HCEC 1CT (cell line): ENCODE results near the gene FOXN3.
"Not testable (repeated sequence)": the region's sequence is repeated elsewhere in the genome, so short reads cannot be mapped to it uniquely, and the experiment has no call there.

Source experiments
- DNase-seq: peaks from one replicate; pipeline ENCODE4 v3.0.0-alpha.2; 2017

The FOXN3 gene

DNA sequence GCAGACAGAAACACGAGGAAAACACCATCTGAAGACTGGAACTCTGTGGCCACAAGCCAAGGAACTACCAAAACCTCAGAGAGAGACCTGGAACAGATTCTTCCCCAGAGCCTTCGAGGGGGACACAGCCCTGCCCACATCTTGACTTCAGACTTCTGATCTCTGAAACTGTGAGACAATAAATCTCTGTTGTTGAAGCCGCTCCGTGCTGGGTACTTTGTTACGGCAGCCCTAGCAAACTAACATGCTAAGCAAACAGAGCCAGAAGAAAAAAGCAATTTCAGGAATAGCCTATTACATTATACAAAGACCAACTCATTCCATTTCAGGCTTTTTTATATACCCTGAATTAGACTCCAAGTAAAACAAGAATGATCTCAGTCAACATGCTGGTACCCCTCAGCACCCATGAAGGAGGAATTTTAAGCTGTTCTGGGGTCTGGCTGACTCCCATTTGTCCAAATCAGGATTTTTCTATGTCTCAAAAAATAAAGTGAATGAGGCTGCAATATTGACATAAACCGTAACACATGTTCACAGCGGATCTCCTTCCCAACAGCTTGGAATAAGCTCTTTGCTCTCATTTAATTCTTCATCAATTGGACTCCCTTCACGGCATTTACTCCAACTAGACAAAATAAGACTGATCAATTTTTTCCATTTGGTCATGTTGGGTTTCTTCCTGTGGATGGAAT, 190.1 kb downstream of the FOXN3 start:
- no peak for DNase-seq

DNA sequence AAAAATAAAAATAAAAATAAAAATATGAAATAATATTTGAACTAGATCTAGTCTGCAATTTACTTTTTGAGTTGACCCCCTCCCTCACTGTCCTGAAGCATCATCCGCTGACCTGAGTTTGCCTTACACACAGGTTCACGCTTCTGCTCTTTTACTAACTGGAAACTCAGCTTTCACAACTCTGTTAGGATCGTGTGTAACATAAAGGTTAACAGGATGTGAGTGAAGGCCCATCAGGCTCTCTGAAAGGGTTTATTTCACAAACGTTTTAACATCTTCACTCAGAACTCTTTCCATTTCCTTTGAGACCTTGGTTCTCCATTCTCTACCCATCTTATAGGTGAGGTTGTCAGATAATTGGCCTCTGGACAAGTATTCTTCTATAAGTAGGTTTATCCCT, 191.4 kb downstream of the FOXN3 start:
- DNase-seq: no peak

DNA sequence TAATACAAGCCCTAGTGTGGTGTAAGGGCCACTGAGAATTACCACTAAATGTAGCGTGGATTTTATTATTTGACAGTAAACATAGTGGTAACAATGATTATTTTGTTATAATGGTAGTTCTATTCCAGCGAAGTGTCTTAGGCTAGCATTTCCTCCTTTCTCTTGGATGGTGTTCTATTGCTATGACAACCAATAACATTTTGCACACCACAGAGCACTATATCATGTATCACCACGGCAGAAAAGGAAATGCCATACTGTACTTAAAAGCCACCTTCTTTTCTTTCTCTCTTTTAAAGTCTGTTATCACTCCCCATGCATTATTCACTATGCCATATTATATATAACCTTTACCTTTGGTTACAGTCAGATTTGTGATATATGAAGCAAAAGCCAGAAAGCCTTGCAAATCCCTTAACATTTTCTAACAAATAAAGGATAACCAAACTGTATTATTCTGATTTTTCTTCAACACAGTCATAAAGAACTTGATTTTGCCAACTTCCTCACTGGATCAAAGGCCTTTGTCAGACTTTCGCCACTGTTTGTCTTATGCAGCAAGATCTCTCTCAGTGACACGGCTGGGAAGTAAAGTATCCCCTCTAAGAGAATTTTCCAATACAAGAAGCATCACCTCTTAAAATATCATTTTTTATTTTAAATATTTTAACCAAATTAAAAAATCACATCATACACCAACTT, 195.8 kb downstream of the FOXN3 start:
- peak; percentile 22 for DNase-seq

DNA sequence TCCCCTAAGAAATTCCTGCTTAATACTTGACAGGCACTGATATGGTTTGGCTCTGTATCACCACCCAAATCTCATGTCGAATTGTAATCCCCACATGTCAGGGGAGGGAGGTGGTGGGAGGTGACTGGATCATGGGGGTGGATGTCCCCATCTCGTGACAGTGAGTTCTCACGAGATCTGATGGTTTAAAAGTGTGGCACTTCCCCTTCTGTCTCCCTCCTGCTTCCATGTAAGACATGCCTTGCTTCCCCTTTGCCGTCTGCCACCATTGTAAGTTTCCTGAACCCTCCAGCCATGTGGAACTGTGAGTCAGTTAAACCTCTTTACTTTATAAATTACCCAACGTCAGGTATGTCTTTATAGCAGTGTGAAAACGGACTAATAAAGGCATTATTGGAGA, 198.0 kb downstream of the FOXN3 start:
- no peak for DNase-seq

DNA sequence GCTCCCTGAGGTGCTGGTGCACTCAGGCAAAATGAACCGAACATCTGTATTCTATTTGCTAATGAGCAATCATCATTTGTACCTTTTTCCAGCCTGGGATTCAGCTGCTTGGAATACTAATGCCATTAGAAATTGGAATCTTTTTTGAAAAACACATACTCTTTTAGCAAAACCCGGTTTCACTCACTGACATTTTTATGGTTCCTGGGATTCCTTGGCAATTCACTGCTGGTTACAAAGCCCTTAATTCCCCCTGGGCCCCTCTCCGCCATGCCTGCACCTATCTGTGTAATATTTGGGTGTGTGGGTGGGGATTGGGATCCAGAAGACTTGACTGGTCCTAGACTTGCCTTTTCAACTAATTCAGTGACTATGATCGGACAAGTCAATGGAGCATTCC, 199.1 kb downstream of the FOXN3 start:
- DNase-seq: no peak

DNA sequence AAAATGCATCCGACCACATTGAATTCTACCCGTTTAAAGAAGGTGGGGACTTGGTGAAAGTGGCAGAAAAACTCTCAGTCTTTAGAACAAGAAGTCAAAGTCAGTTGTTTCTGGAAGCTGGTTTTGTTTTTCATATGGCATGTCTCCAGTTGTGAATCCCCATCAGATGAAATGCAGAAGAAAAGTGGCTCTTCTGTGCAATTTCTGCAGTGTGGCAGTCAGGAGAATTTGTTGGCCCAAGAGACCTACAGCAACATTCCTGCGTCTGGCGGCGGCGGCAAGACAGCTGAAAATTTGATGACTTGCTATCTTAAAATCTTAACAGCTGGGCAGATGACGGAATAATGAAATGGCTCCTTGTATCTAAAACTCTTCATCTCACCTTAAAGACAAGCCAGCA, 201.5 kb downstream of the FOXN3 start:
- no peak for DNase-seq

DNA sequence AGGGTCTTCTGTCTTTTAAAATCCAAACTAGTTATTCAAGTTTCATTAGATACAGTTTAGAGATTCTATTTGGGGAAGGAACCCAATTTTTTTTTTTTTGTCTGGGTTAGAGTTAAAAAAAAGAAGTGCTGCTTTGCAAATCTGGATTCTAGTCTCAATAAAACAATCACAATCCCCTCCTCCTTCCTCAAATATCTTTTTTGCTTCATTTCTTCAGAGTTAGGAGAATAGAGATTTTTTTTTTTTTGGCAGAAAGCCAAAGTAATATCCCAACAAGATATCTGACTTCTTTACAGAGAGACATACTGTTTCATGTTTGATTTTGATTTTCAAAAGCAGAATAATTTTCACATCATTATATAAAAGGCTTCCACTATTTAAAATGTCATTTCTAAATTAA, 201.9 kb downstream of the FOXN3 start:
- no peak for DNase-seq

DNA sequence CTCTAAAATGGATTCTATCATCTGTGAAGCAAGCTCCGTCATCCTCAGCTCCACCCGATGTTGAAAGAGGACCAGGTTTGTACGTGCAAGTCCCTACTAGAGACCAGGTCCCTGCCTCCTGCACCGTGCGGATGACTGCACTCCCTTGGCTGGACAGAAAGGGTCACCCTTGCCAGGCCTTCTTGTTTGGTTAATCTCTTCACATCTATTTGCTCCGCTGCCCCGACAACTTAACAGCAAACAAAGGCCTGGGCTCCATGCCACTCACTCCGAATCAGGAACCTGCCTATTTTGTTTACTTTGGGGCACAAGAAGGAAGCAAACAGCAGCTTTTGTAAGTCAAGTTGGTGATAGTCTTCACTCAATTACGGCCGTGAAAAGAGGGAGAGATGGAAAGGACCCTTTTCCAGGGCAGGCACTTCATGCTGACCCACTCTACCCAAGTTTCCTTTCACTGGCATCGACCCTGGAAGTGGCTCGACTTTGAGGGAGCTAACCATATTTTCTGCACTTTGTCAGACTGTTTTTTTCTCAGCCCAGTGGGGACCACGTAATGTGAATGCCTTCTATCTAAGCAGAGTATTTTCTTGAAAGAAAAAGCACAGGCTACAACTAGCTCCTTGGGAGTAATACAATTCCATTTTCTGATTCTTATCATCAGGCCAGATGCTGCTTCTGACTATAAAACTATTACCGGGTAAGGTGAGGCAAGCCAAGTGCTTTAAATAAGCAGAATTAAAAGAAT, 202.6 kb downstream of the FOXN3 start:
- no peak for DNase-seq

DNA sequence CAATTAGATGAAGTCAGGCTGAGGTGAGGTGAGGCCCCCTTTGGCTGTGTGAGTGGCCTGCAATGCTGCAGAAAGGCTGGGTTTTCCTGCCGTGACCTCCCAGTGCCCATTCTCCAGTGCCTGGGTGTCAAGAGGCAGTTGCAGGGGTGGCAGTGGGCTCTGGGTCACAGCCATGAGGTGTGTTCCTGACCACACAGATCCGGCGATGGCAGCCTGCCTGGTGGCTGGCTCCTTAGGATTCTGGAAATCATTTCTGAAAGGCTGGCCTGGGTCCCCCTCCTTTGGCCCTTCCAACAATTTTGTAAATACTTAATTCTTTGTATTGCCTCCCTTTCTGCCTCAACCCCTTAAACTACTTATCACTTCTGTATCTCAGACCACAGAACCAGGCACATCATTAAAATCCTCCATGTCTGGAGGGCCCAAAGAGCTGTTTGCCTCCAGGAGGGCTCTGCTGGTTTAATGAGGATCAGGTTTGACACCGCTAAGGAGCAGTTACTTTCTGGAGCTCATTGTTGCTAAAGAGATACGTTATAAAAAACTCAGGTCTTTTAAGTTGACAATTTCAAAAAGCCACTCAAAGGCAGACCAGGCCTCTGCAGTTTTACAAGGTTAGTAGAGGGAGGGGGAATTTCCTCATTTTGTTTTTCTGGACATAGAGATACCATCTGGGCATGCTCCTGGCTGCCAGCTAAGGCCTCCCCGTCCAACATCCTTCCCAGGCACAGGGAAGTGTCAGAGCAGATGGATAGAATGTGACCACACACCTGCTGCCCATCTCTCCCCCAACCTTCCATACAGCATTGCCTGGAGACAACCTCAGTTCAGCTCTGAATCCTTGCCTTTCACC, 204.4 kb downstream of the FOXN3 start:
- DNase-seq: no peak

DNA sequence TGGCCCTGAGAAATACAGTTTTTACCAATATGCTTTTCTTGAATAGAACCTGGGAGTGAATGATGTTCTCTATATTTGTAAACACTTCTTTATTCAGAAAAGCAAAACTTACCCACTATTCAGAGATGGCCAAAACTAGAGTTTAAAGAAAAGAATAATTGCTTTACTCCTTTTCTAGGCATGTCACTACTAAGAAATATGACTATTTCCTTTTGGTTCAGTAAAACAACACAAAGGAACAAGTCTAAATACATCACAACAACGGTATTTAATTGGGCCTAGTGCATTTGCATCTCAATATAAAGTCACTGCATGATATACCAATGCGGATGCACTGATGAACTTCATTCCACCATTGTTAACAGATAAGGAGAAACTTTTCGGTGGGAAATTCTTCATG, 207.5 kb downstream of the FOXN3 start:
- DNase-seq: no peak

DNA sequence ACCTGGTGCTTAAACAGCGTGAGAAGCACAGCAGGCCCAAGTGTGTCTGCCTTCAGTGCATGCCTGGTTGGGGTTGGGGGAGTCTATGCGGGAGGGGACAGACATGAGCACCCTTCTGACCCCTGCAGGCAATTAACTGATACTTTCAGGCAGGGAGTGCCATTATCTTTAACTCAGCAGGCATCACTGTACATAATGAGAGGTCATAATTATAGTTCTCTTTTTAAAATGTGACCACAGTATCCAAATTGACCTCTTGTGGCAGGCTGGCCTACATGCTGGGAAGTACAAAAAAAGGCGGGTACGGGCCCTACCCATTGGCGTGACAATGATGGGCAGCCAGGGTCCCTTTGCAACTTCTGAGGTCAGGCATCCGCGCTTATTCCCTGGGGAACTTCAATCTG, 209.1 kb downstream of the FOXN3 start:
- DNase-seq: no peak

DNA sequence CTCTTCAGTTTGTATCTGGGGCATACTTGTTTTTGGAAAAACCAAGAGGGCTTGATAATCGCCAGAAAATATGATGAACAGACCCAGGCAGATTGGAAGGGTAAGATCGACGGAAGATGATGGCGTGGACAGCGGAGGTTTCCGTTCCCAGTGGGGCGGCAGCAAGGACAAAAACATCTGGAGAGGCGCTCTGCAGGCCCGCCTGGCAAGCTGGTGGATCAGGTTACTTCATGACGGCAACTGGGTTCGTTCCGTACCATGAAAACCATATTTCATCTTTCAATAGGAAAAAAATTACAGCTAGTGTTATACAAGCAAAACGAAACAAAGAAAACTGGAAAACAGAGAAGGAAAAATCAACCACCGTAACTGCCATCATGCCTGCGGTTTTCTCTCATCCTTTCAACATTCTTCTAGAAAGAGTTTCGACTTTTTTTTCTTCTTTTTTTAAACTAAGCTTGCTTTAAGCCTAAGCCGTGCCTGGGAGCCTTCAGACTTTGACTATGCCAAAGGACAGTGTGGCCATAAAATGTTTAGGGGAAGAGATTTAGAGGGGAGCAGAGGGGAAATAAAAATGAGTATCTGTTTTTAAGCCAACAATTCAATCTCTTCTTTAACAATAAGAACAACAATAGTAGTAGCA, 210.5 kb downstream of the FOXN3 start:
- no peak for DNase-seq

DNA sequence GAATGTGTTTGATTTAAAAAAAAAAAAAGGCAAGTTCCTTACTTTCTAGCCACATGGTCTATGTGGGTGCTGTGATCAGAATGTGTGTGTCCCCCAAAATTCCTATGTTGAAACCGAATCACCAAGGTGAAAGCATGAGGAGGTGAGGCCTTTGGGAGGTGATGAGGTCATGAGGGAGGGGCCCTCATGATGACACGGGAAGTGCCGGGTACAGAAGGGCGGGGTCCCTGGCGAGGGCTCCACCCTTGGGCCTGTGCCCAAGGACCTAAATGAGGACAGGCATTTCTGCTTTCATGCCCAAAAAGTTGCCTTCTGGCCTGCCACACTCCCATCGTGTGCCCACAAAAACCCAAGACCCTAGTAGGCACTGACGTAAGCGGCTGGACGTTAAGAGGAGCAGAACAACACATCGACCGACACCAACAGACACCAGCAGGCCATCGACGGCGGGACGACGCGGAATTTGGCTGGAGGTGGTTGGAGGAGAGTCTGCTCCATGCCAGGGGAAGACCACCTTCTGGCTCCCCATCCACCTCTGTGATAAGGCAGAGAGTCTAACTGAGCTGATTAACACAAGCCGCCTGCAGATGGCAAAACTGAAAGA, 211.8 kb downstream of the FOXN3 start:
- DNase-seq: no peak

DNA sequence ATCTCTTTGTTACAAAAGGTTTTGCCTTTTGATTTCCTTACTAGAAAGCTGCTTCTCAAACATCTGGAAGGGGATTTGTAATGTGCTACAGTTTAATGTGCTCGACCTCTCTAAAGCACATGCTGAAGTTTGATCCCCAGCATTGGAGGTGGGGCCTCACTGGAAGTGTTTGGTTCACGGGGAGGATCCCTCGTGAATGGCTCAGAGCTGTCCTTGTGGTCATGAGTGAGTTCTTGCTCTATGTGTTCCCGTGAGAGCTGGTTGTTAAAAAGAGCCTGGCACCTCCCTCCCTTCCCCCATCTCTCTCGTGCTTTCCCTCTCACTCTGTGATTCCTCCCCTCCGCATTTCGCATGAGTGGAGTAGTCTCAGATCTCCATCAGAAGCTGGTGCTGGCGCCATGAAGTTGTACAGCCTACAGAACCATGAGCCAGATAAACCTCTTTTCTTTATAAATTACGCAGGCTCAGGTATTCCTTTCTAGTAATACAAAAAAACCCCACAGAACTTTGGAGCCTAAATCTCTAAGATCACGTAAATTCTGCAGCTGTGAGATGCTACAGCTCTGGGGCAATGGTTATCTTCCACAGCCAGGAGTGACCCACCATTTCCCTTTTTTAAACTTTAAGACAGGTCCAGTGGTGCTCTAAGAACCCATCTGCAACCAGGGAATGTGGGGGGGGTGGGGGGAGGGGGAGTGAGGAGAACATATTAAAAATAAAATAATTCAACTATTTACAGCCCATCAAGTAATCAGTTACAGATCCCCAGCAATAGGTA, 214.4 kb downstream of the FOXN3 start:
- no peak for DNase-seq

DNA sequence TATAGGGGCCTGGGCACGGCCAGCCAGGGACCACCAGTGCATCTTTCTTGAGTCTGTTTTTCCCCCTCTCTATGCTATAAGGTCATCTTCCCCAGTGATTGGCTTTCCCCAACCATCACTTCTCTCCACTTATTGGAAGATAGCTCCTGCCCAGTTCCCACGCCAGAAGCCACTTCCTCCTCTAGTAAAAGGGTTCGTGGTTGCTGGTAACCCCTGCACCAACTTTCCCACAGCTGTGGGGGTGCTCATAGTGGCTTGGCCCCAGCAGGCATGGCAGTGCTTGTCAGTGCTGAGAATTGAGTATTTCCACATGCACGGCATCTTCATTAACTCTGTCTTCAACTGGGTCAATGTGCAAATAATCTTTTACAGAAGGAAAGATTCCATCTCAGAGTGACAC, 215.4 kb downstream of the FOXN3 start:
- DNase-seq: no peak

DNA sequence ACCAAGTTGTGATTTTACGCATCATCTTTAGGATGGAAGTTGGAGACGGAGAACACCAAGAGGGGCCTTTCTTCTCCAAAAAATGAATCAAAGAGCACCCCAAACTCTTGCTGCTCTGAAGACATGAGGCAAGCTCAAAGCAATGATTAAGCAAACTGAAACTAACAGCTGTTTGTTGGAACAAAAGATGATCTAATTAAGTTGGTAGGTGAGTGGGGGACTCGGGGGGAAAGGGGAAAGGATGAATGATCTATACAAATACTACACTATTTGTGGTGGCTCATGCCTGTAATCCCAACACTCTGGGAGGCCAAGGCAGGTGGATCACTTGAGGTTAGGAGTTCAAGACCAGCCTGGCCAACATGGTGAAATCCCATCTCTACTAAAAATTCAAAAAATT, 217.7 kb downstream of the FOXN3 start:
- DNase-seq: not testable (repeated sequence)

DNA sequence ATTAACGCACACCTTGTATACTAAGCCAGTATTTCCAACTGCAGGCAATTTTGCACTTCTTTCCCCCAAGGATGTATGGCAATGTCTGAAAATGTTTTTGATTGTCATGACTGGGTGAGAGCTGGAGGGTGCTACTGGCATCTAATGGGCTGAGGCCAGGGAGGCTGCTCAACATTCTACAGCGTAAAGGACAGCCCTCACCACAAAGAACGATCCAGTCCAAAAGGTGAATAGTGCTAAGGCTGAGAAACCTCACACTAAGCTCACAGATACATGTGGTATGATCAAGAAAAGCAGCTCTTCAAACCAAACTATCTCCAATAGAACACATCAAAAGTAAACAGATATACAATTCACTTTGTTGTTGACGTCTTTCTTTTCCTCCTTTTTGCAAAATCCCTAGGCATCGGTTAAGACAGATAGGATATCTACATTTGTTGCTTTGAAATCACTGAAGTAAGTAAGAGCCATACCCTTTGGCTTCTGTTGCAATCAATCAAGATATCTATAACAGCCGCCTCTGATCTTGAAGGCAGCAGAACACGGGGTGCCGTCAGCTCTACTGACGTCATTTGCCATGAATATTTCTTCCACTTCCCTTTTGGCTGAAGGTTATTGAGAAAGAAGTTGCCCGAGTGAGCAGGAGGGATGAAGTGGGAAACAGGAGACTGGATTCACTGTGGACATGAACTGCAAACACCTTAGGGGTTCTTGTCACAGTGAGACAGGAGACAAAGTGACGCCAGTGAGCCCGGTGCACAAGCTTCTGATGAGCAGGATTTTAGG, 218.3 kb downstream of the FOXN3 start:
- no peak for DNase-seq

DNA sequence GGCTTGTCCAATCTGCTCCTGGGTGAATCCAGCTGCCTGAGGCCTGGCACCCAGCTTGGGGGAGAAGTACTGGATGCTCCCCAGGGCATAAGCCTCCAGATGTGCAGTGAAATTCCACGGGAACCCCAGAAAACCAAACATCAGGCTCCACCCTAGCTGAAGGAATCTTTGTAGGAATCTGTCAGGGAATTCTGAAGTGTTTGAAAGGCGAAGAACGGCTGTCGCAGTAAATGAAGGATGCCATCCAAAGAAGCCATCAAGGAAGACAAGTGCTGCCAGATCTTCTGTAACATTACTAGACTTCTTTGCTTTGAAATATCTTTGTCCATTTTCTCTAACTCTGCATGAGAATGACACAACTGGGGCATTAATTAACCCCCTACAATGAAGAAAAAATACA, 219.4 kb downstream of the FOXN3 start:
- DNase-seq: no peak

DNA sequence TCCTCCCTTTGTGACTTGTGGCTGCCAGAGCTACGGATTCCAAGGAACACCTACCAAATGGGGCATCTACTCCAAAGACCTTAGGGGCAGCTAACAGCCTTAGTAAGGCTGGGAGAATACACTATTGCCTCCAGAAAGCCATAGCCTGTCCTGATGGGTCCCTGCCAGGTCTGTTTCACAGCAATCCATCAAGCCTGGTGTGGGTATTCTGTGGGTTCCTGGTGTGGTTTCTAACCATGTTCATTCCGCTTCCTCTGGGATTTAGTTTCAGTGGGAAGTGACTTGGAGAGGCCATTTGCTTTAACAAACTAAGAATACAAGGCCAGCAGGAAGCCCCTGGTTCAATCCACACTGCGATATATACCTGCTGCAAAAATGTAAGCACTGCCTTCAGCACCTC, 220.5 kb downstream of the FOXN3 start:
- DNase-seq: no peak

DNA sequence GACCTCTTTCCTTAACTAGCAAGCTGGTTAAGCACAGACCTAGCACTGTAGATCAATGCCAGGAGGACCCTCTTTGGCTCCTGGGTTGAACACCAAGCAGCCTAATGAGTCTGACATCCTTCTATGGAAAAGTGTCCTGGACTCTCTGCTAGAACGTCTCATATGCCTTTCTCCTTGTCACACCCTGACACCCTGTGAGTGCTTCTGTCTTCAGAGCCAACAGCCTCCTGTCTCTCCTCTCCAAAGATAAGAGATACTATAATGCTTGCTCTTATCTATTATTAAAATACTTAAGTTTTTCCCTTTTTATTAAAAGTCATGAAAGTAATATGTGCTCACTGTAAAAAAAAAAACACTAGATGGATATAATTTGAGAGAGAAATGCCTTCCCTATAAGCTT, 222.7 kb downstream of the FOXN3 start:
- DNase-seq: no peak
